GM23338 (cell line): ENCODE results near the gene SH2D5. TPM values are rescaled to one million over a fixed set of nuclear protein-coding genes. Genes with fewer than 3 reads are reported as not detected.
A peak's percentile ranks its signal among the peaks of the same experiment; 100 is the strongest.

Experiments used
- ATAC-seq: fragments of 200-7000 bp; cut with Tn5 transposase; 3 replicates; pipeline ENCODE4 v1.9.1; 2020
- DNase-seq: peaks from one replicate; pipeline ENCODE4 v3.0.0-alpha.2; 2015; ENCODE audit warnings: low spot score
- H2AFZ ChIP-seq: fragments of 200-600 bp; sonication (generic); 2 replicates; pipeline ENCODE4 v1.8.0; 2016; ENCODE audit warnings: antibody characterized with exemption, mild to moderate bottlenecking, moderate library complexity
- H3F3A ChIP-seq: fragments of 200-600 bp; sonication (generic); replicated peaks from 2 replicates; pipeline ENCODE4 v1.8.0; 2017; ENCODE audit warnings: antibody characterized with exemption, mixed run types, low read depth
- H3K27ac ChIP-seq: fragments of 200-600 bp; sonication (generic); 2 replicates; pipeline ENCODE4 v1.6.1; 2016; ENCODE audit warnings: low read depth
- H3K27me3 ChIP-seq: fragments of 200-600 bp; sonication (generic); 2 replicates; pipeline ENCODE4 v1.8.0; 2016; ENCODE audit warnings: mild to moderate bottlenecking, mixed run types, moderate library complexity; ENCODE audit not compliant: insufficient read depth
- H3K36me3 ChIP-seq: fragments of 200-600 bp; sonication (generic); 2 replicates; pipeline ENCODE4 v1.8.0; 2016; ENCODE audit warnings: mild to moderate bottlenecking; ENCODE audit not compliant: insufficient read depth
- H3K4me1 ChIP-seq: fragments of 200-600 bp; sonication (generic); 2 replicates; pipeline ENCODE4 v1.8.0; 2016; ENCODE audit warnings: mild to moderate bottlenecking, moderate library complexity; ENCODE audit not compliant: insufficient read depth
- H3K4me2 ChIP-seq: fragments of 200-600 bp; sonication (generic); 2 replicates; pipeline ENCODE4 v1.7.1; 2017; ENCODE audit warnings: mixed run types
- H3K4me3 ChIP-seq: fragments of 200-600 bp; sonication (generic); 2 replicates; pipeline ENCODE4 v1.6.1; 2016; ENCODE audit warnings: mixed run types
- H3K79me2 ChIP-seq: fragments of 200-600 bp; sonication (generic); replicated peaks from 2 replicates; pipeline ENCODE4 v1.8.0; 2017; ENCODE audit warnings: mild to moderate bottlenecking; ENCODE audit not compliant: insufficient read depth
- H3K9me2 ChIP-seq: fragments of 200-600 bp; sonication (generic); 2 replicates; pipeline ENCODE4 v1.8.0; 2017; ENCODE audit not compliant: insufficient read depth
- H4K20me1 ChIP-seq: fragments of 200-600 bp; sonication (generic); replicated peaks from 2 replicates; pipeline ENCODE4 v1.8.0; 2017; ENCODE audit warnings: mild to moderate bottlenecking; ENCODE audit not compliant: insufficient read depth
- H3K27ac Mint-ChIP-seq: 2 replicates; pipeline ENCODE4 v1.8.0; 2020; ENCODE audit warnings: inconsistent platforms, mild to moderate bottlenecking, moderate library complexity, mixed read lengths
- H3K27me3 Mint-ChIP-seq: 3 replicates; pipeline ENCODE4 v1.8.0; 2022; ENCODE audit warnings: low read depth, mild to moderate bottlenecking, moderate library complexity, mixed read lengths, inconsistent platforms; ENCODE audit not compliant: insufficient read depth, poor library complexity
- H3K36me3 Mint-ChIP-seq: 3 replicates; pipeline ENCODE4 v1.8.0; 2021; ENCODE audit warnings: low read depth, mild to moderate bottlenecking, inconsistent platforms, moderate library complexity, mixed read lengths
- H3K4me1 Mint-ChIP-seq: 3 replicates; pipeline ENCODE4 v1.8.0; 2020; ENCODE audit warnings: mild to moderate bottlenecking, inconsistent platforms, mixed read lengths
- H3K4me3 Mint-ChIP-seq: 3 replicates; pipeline ENCODE4 v1.8.0; 2021; ENCODE audit warnings: moderate library complexity, mild to moderate bottlenecking, inconsistent platforms, mixed read lengths
- H3K9me3 Mint-ChIP-seq: 3 replicates; pipeline ENCODE4 v1.8.0; 2020; ENCODE audit warnings: moderate library complexity, mild to moderate bottlenecking, inconsistent platforms, mixed read lengths
- CREB1 ChIP-seq: fragments of 250-450 bp; sonication (Bioruptor Pico); IDR thresholded peaks from 2 replicates; pipeline ENCODE4 v1.5.0; 2020; ENCODE audit warnings: low read depth, mild to moderate bottlenecking, moderate library complexity
- CTCF ChIP-seq, 2 experiments: fragments of 200-600 bp in 1 of 2; sonication (generic) in 1 of 2; conservative IDR thresholded peaks; 2 replicates each; pipeline versions ENCODE4 v1.5.1 to v1.6.1; 2016 to 2017; ENCODE audit warnings: antibody characterized with exemption in 2 of 2, low read depth in 2 of 2, mild to moderate bottlenecking in 2 of 2, moderate library complexity in 1 of 2
- EZH2 ChIP-seq: fragments of 200-600 bp; sonication (generic); IDR thresholded peaks from one replicate; pipeline ENCODE4 v1.8.0; 2017; ENCODE audit warnings: antibody characterized with exemption, mild to moderate bottlenecking, low read depth; ENCODE audit not compliant: unreplicated experiment
- EZH2phosphoT487 ChIP-seq: fragments of 200-600 bp; sonication (generic); IDR thresholded peaks from one replicate; pipeline ENCODE4 v1.8.1; 2018; ENCODE audit warnings: antibody characterized with exemption; ENCODE audit not compliant: unreplicated experiment
- NANOG ChIP-seq: IDR thresholded peaks from 2 replicates; pipeline ENCODE4 v1.6.1; 2016; ENCODE audit warnings: antibody characterized with exemption, borderline replicate concordance
- POLR2AphosphoS5 ChIP-seq: IDR thresholded peaks from 2 replicates; pipeline ENCODE4 v1.6.1; 2016; ENCODE audit warnings: antibody characterized with exemption, low read depth
- STAT1 ChIP-seq: IDR thresholded peaks from one replicate; pipeline ENCODE4 v1.6.1; 2016; ENCODE audit warnings: antibody characterized with exemption; ENCODE audit not compliant: unreplicated experiment
- ZNF114 ChIP-seq: fragments of 250-450 bp; sonication (Bioruptor Pico); IDR thresholded peaks from 2 replicates; pipeline ENCODE4 v1.5.0; 2020; ENCODE audit warnings: mild to moderate bottlenecking, moderate library complexity
- polyA plus RNA-seq: library from polyadenylated mRNA; unstranded; fragments of >200 nt; fragmentation: Nextera tagmentation; extraction: Ambion mirVana; gene quantifications from 2 replicates; pipeline ENCODE4 v1.2.1, GENCODE V29; 2016
- total RNA-seq: library from RNA; depleted of rRNA; stranded (reverse); fragments of >200 nt; shearing (Covaris generic); gene quantifications from 2 replicates; pipeline ENCODE4 v1.2.3, GENCODE V29; 2014
- TF ChIP-seq, protein P1 (sequence below): IDR thresholded peaks from one replicate; pipeline ENCODE4 v1.6.1; 2018; ENCODE audit warnings: antibody characterized with exemption; ENCODE audit not compliant: unreplicated experiment

The SH2D5 gene
- total and polyA plus RNA-seq, 2 experiments from 2014 or later, result 5.0 to 24.8 TPM

GRCh38 chr1:20727746-20728316, 4.7 kb downstream of the SH2D5 start:
- no peaks in the 10 kb centered on the region for H3K9me2 ChIP-seq
- peaks cover 31% of the 10 kb centered on the region for H3K4me1 ChIP-seq
- H3K4me1 Mint-ChIP-seq, result peaks cover 28% of the 10 kb centered on the region
- peaks cover 22% of the 10 kb centered on the region for H3K27me3 Mint-ChIP-seq
- H3F3A ChIP-seq, result peaks cover 6% of the 10 kb centered on the region; the same call in 1 of the 2 replicates
- H3K4me3 ChIP-seq, result peak overlapping the region; percentile 47
- no peak overlapping the region for H3K27ac ChIP-seq
- H3K79me2 ChIP-seq, result no peaks in the 10 kb centered on the region
- H3K4me2 ChIP-seq, result peak overlapping the region; percentile 75
- ATAC-seq, result peak; percentile 44
- no peak overlapping the region for H2AFZ ChIP-seq
- H3K36me3 Mint-ChIP-seq, result no peaks in the 10 kb centered on the region
- peak; percentile 57 to 73 for TF ChIP-seq CTCF (conservative IDR thresholded peaks at IDR 0.05; ENCODE audit: low read depth in 2 of 2)
- TF ChIP-seq ZNF114 (CRISPR knock-in tag), result no peak
- TF ChIP-seq CREB1 (CRISPR knock-in tag), result peak; percentile 44; the same call in 1 of the 2 replicates
- peak overlapping the region; percentile 78; the same call in 1 of the 2 replicates for H3K27ac Mint-ChIP-seq
- no peaks in the 10 kb centered on the region; the same call in 1 of the 2 replicates for H4K20me1 ChIP-seq
- H3K27me3 ChIP-seq, result peaks cover 24% of the 10 kb centered on the region
- no peaks in the 10 kb centered on the region for H3K36me3 ChIP-seq
- peak overlapping the region; percentile 37 for H3K4me3 Mint-ChIP-seq
- H3K9me3 Mint-ChIP-seq, result no peaks in the 10 kb centered on the region
- peak; percentile 83 for DNase-seq

- H3K27ac Mint-ChIP-seq, result peak overlapping the region; percentile 78; the same call in 1 of the 2 replicates
- TF ChIP-seq, protein P1, sequence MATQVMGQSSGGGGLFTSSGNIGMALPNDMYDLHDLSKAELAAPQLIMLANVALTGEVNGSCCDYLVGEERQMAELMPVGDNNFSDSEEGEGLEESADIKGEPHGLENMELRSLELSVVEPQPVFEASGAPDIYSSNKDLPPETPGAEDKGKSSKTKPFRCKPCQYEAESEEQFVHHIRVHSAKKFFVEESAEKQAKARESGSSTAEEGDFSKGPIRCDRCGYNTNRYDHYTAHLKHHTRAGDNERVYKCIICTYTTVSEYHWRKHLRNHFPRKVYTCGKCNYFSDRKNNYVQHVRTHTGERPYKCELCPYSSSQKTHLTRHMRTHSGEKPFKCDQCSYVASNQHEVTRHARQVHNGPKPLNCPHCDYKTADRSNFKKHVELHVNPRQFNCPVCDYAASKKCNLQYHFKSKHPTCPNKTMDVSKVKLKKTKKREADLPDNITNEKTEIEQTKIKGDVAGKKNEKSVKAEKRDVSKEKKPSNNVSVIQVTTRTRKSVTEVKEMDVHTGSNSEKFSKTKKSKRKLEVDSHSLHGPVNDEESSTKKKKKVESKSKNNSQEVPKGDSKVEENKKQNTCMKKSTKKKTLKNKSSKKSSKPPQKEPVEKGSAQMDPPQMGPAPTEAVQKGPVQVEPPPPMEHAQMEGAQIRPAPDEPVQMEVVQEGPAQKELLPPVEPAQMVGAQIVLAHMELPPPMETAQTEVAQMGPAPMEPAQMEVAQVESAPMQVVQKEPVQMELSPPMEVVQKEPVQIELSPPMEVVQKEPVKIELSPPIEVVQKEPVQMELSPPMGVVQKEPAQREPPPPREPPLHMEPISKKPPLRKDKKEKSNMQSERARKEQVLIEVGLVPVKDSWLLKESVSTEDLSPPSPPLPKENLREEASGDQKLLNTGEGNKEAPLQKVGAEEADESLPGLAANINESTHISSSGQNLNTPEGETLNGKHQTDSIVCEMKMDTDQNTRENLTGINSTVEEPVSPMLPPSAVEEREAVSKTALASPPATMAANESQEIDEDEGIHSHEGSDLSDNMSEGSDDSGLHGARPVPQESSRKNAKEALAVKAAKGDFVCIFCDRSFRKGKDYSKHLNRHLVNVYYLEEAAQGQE, result no peak
- TF ChIP-seq NANOG, result no peak
- no peak for TF ChIP-seq STAT1
- TF ChIP-seq POLR2AphosphoS5, result no peak
- no peak for TF ChIP-seq EZH2phosphoT487
- no peak for TF ChIP-seq CTCF (conservative IDR thresholded peaks at IDR 0.05; ENCODE audit: low read depth in 2 of 2)
- TF ChIP-seq EZH2, result no peak
Observed at GRCh38 chr1:20726932-20727745, 5.4 kb downstream of the SH2D5 start.

More at GRCh38 chr1:20726932-20727745, 5.4 kb downstream of the SH2D5 start:
- H3K4me3 ChIP-seq, result peak overlapping the region; percentile 47; the same call in 1 of the 2 replicates
- peaks cover 19% of the 10 kb centered on the region for H3K27me3 ChIP-seq
- Mint-ChIP-seq H3K4me1 (peaks cover 33% of the 10 kb centered on the region), H3K4me3 (no peak overlapping the region; the same call in 2 of the 3 replicates), H3K36me3 (no peaks in the 10 kb centered on the region; the same call in 2 of the 3 replicates), H3K9me3 (no peaks in the 10 kb centered on the region), H3K27me3 (peaks cover 18% of the 10 kb centered on the region)
- peaks cover 29% of the 10 kb centered on the region for H3K4me1 ChIP-seq
- no peaks in the 10 kb centered on the region for H3K79me2 ChIP-seq
- no peak overlapping the region for H2AFZ ChIP-seq
- H3K27ac ChIP-seq, result no peak overlapping the region
- no peaks in the 10 kb centered on the region; the same call in 1 of the 2 replicates for H4K20me1 ChIP-seq
- no peaks in the 10 kb centered on the region for H3K36me3 ChIP-seq
- no peak for DNase-seq
- ATAC-seq, result no peak
- no peaks in the 10 kb centered on the region for H3F3A ChIP-seq
- H3K4me2 ChIP-seq, result peak overlapping the region; percentile 75
- H3K9me2 ChIP-seq, result no peaks in the 10 kb centered on the region
